ENCODE measurements around the gene KLHL6.
A peak's percentile ranks its signal among the peaks of the same experiment; 100 is the strongest.

KLHL6 gene

DNA sequence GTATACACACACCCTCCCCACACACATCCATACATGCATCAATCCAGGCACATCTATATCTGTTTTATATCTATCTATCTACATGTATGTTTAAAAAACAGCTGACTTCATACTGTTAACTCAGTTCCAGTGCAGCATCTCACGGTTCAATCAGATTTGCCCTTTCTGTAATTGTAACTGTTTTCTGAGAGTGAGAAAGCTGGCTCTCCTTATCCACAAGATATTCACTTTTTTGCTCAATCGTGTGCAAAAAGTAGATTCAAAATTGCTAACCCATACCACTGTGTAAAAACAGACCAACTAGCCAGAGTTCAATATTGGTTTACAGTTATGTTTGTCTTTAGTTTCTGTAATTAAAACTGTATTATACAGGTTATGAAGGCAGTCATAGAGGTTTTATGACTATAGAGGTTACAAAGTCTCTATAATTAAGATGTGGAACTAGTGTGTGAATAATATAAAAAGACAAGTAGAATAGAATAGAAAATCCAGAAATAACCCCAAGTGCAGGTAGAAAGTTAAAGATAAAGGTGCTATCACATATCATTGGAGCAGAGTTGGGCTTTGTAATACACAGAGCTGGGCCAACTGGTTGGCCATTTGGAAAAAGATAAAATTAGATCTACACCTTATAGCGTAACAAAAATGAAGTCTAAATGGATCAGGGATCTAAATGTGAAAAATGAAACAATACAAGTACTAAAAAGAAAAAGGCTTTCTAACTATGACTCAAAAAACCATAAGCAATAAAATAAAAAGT is 107.0 kb downstream of the KLHL6 start:
- TF ChIP-seq, protein P1, sequence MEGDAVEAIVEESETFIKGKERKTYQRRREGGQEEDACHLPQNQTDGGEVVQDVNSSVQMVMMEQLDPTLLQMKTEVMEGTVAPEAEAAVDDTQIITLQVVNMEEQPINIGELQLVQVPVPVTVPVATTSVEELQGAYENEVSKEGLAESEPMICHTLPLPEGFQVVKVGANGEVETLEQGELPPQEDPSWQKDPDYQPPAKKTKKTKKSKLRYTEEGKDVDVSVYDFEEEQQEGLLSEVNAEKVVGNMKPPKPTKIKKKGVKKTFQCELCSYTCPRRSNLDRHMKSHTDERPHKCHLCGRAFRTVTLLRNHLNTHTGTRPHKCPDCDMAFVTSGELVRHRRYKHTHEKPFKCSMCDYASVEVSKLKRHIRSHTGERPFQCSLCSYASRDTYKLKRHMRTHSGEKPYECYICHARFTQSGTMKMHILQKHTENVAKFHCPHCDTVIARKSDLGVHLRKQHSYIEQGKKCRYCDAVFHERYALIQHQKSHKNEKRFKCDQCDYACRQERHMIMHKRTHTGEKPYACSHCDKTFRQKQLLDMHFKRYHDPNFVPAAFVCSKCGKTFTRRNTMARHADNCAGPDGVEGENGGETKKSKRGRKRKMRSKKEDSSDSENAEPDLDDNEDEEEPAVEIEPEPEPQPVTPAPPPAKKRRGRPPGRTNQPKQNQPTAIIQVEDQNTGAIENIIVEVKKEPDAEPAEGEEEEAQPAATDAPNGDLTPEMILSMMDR (IDR thresholded peaks at IDR 0.05; ENCODE audit: low read depth, low read length), result no peak
- no peaks in the 10 kb centered on the region for H3K4me1 ChIP-seq
- H3K9me3 ChIP-seq, result no peaks in the 10 kb centered on the region
- H3K27me3 ChIP-seq, result no peaks in the 10 kb centered on the region
- DNase-seq, result no peak
- peak overlapping the region; percentile 79 for H3K4me3 ChIP-seq (ENCODE audit: low read depth, low read length)
- H3K36me3 ChIP-seq, result peaks cover 4% of the 10 kb centered on the region; the same call in 1 of the 2 replicates

DNA sequence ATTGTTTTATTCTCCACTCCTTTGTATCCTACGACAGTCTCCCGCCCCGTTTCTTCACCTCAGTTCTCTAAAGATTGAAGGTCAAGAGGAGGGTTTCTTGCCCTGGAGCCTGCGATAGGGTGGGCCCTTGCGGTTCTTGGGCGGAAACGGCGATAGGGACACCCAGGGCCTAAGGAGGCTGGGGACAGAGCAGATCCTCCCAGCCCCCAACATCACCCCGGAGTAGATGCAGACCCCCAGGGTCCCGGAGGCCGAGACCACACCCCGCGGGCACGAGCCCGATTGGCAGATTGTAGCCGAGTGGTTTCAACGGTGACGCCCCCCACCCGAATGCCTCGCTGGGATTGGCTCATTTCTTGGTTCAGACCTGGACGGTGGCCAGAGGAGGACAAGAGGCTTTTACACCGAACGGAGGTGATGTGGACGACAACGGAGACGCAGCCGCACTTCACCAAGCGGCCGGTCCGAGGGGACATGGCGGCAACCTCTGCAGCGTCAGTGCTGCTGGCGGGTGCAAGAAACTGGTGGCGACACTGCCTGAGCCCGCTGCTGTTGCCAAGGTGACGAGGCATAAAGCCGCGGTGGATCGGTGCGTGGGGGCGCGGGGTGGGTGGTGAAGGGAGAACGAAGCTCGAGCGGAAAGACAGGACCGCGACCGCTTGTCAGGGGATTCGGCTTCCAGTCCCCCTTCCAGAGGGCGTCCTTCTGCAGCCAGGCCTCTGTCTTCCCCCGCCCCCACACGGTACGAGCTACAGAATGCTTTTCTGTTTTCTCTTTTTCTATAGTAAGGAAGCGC is 108.1 kb downstream of the KLHL6 start:
- DNase-seq, result peak; percentile 97
- Histone ChIP-seq H3K36me3 (no peaks in the 10 kb centered on the region), H3K9me3 (no peaks in the 10 kb centered on the region)

DNA sequence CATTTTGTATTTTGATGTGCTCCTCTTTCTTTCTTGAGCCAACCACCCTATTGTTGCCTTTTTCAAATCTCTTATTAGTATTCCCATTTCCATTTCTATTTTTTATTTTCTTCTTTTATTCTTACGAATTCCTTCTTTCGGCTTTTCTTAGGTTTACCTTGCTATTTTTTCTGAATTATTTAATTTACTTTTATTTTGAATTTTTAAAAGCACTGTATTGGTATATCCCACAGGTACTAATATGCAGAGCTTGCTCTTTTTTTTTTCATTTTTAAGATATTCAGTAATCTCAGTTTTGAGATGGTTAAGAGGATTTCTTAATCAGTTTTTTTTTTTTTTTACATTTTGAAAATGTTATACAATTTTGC is 108.7 kb downstream of the KLHL6 start:
- H3K36me3 ChIP-seq, result no peaks in the 10 kb centered on the region
- H3K9me3 ChIP-seq, result no peaks in the 10 kb centered on the region
- H3K27me3 ChIP-seq, result no peaks in the 10 kb centered on the region
- H3K4me3 ChIP-seq (ENCODE audit: low read depth, low read length), result peak overlapping the region; percentile 79
- no peak for DNase-seq
- no peaks in the 10 kb centered on the region for H3K4me1 ChIP-seq
- TF ChIP-seq, protein P1 (IDR thresholded peaks at IDR 0.05; ENCODE audit: low read depth, low read length), result no peak

More for the DNA sequence above, 108.1 kb downstream of the KLHL6 start:
- Histone ChIP-seq H3K27me3 (no peaks in the 10 kb centered on the region), H3K4me1 (no peaks in the 10 kb centered on the region), H3K4me3 (ENCODE audit: low read depth, low read length) (peak overlapping the region; percentile 79)
- TF ChIP-seq, protein P1 (IDR thresholded peaks at IDR 0.05; ENCODE audit: low read depth, low read length), result no peak

DNA sequence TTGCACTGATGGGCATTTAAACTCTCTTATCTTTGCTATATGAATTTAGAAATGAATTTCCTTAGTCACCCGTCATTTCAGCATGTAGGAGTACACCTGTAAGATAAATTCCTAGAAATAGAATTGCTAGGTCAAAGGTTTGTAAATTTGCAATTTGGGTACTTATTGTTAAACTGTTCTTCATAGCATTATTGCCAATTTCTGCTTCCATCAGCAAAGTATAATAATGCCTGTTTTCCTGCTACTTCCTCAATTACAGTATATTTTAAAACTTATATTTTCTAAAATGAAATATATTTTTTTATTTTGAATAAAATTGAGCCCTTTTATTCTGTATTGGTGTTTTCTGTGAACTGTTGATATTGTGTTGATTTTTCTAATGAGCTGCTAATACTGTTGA is 110.8 kb downstream of the KLHL6 start:
- H3K4me3 ChIP-seq (ENCODE audit: low read depth, low read length), result no peak overlapping the region
- TF ChIP-seq, protein P1 (IDR thresholded peaks at IDR 0.05; ENCODE audit: low read depth, low read length), result no peak
- H3K36me3 ChIP-seq, result no peaks in the 10 kb centered on the region
- no peak for DNase-seq
- H3K4me1 ChIP-seq, result no peaks in the 10 kb centered on the region
- no peaks in the 10 kb centered on the region for H3K27me3 ChIP-seq
- H3K9me3 ChIP-seq, result no peaks in the 10 kb centered on the region

DNA sequence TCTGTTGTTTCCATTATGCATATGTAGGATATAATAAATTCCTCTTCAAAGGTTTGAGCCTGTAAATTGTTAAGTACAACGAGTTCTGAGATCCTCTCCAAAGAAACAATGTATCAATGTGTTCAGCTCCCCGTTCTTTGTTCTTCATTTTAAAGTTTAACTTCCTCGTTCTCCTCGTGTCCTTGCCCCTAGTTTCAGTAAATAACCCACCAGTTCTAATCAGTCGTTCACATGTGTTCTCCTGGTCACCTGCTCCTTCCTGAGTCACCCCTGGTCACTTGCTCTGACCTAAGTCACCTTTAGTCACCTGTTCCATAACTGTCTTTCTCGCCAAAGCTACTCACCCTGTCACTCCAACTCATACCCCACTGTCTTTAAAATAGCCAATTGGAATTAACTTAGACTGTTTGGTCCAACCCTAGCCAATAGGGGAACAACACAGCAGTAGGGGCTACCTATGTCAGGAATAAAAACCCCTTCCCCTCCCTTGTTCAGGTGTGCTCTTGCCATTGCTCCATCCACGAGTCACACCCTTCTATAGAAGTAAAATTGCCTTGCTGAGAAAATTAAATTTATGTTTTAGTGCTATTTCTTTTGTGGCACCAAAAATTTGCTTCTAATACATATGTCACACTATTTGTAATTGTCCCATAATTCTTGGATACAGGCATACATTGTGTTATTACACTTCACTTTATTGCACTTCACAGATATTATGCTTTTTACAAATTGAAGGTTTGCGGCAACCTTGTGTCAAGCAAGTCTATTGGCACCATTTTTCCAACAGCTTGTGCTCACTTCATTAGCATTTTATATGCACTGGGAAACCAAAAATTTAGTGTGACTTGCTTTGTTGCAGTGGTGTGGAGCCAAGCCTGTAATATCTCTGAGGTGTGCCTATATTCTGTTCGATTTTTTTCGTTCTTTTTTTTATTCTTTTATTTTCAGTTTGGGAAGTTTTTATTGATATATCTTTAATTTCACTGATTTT is 111.8 kb downstream of the KLHL6 start:
- no peak for DNase-seq
- no peaks in the 10 kb centered on the region for H3K27me3 ChIP-seq
- no peaks in the 10 kb centered on the region for H3K9me3 ChIP-seq
- TF ChIP-seq, protein P1 (IDR thresholded peaks at IDR 0.05; ENCODE audit: low read depth, low read length), result no peak
- H3K4me3 ChIP-seq (ENCODE audit: low read depth, low read length), result no peak overlapping the region
- peaks cover 8% of the 10 kb centered on the region for H3K4me1 ChIP-seq
- no peaks in the 10 kb centered on the region for H3K36me3 ChIP-seq
